IMR-90 (cell line): ENCODE measurements around the gene BRCA2.

Experiments used
- CHD1 ChIP-seq: IDR thresholded peaks from 2 replicates; pipeline ENCODE4 v1.6.1; 2012; ENCODE audit warnings: low read depth, low read length, improper control_type of control experiment
- FOS ChIP-seq: fragments of 150-350 bp; IDR thresholded peaks from 2 replicates; pipeline ENCODE4 v1.6.1; 2016; ENCODE audit warnings: low read depth, low read length
- POLR2A ChIP-seq: IDR thresholded peaks from 2 replicates; pipeline ENCODE4 v1.6.1; 2012; ENCODE audit warnings: mild to moderate bottlenecking, low read depth, low read length
- RAD21 ChIP-seq: IDR thresholded peaks from 2 replicates; pipeline ENCODE4 v1.6.1; 2012; ENCODE audit warnings: low read length, improper control_type of control experiment
- RCOR1 ChIP-seq: IDR thresholded peaks from 2 replicates; pipeline ENCODE4 v1.6.1; 2012; ENCODE audit warnings: mild to moderate bottlenecking, low read length, improper control_type of control experiment; ENCODE audit not compliant: insufficient replicate concordance
- RFX5 ChIP-seq: IDR thresholded peaks from 2 replicates; pipeline ENCODE4 v1.8.0; 2012; ENCODE audit warnings: low read depth, mild to moderate bottlenecking, low read length, moderate library complexity
- TF ChIP-seq, protein P1 (sequence below): conservative IDR thresholded peaks from 2 replicates; pipeline ENCODE4 v1.5.1; 2012; ENCODE audit warnings: mild to moderate bottlenecking, low read depth, low read length, improper control_type of control experiment

GRCh38 chr13:32409001-32409313 lies 93.6 kb downstream of the BRCA2 start:
- no peak for TF ChIP-seq RAD21
- TF ChIP-seq, protein P1, sequence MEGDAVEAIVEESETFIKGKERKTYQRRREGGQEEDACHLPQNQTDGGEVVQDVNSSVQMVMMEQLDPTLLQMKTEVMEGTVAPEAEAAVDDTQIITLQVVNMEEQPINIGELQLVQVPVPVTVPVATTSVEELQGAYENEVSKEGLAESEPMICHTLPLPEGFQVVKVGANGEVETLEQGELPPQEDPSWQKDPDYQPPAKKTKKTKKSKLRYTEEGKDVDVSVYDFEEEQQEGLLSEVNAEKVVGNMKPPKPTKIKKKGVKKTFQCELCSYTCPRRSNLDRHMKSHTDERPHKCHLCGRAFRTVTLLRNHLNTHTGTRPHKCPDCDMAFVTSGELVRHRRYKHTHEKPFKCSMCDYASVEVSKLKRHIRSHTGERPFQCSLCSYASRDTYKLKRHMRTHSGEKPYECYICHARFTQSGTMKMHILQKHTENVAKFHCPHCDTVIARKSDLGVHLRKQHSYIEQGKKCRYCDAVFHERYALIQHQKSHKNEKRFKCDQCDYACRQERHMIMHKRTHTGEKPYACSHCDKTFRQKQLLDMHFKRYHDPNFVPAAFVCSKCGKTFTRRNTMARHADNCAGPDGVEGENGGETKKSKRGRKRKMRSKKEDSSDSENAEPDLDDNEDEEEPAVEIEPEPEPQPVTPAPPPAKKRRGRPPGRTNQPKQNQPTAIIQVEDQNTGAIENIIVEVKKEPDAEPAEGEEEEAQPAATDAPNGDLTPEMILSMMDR: no peak
- no peak for TF ChIP-seq RCOR1
- TF ChIP-seq CHD1: no peak
- no peak for TF ChIP-seq POLR2A
- no peak for TF ChIP-seq RFX5
- TF ChIP-seq FOS: no peak
